Activated CD4-positive, alpha-beta T cell treated with anti-CD3 and anti-CD28 coated beads for 36 hours (primary cell): ENCODE results near the gene GRAP. TPM values are rescaled to one million over a fixed set of nuclear protein-coding genes. Genes with fewer than 3 reads are reported as not detected.

ENCODE experiments used
- ATAC-seq: fragments of 200-7000 bp; cut with Tn5 transposase; one replicate; pipeline ENCODE4 v1.10.0; 2021; ENCODE audit warnings: mild to moderate bottlenecking, moderate library complexity
- CTCF ChIA-PET: fragments of 350-600 bp; sonication (Branson Sonifier 250); formaldehyde crosslinking; loops from one replicate; lab custom pipeline; 2021; ENCODE audit warnings: antibody characterized with exemption; lab: Charles Lee
- POLR2A ChIA-PET: fragments of 350-600 bp; sonication (Branson Sonifier 250); formaldehyde crosslinking; loops from one replicate; lab custom pipeline; 2021; ENCODE audit warnings: antibody characterized with exemption, inconsistent platforms; lab: Charles Lee
- DNase-seq: peaks from one replicate; pipeline ENCODE4 v3.0.0-alpha.2; 2020
- H3K27ac Mint-ChIP-seq: one replicate; pipeline ENCODE4 v1.8.0; 2021; ENCODE audit warnings: mixed read lengths
- H3K27me3 Mint-ChIP-seq: one replicate; pipeline ENCODE4 v1.8.0; 2021; ENCODE audit warnings: mixed read lengths
- H3K36me3 Mint-ChIP-seq: one replicate; pipeline ENCODE4 v1.8.0; 2021; ENCODE audit warnings: low read depth, mixed read lengths
- H3K4me1 Mint-ChIP-seq: one replicate; pipeline ENCODE4 v1.8.0; 2021; ENCODE audit warnings: mixed read lengths
- H3K4me3 Mint-ChIP-seq: one replicate; pipeline ENCODE4 v1.8.0; 2021; ENCODE audit warnings: mild to moderate bottlenecking, moderate library complexity, mixed read lengths
- H3K9me3 Mint-ChIP-seq: one replicate; pipeline ENCODE4 v1.8.0; 2021; ENCODE audit warnings: low read depth, mixed read lengths
- intact Hi-C, 2 experiments: fragments of 100-400 bp; cut with DNase I in 1 of 2; cut with micrococcal nuclease in 1 of 2; formaldehyde crosslinking; loops; one replicate each; pipeline versions ENCODE4 v1.14.2 to v1.15.1; 2022 to 2024; cut with DNase I, micrococcal nuclease
- total RNA-seq, 2 experiments: library from RNA; stranded (reverse); gene quantifications; one replicate each; pipeline ENCODE4 v1.2.3, GENCODE V29; 2021

The GRAP gene
- total RNA-seq, 2 experiments from 2014 or later, result 10.7 to 11.2 TPM

DNA sequence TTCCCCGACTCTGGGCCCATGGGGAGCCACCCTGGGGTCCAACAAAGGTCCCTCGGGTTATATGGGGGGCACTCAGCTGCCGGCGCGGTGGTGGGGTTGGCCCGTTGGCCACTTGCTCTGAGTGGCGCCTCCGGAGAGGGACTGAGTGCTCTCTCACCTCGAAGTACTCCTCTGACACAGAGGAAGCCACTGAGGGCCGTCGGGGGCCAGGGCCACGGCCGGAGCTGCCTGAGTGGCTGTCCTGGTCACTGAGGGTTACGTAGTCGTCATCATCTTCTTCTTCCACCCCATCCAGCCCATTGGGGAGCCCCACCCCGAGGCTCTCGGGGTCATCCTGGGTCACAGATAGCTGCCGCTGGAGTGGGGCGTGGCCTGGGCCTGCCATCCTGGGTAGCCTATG lies 69.1 kb downstream of the GRAP start:
- ATAC-seq (no peak), DNase-seq (no peak)
- Mint-ChIP-seq H3K4me3 (no peak overlapping the region), H3K36me3 (peaks cover 8% of the 10 kb centered on the region), H3K4me1 (peaks cover 11% of the 10 kb centered on the region), H3K27me3 (no peaks in the 10 kb centered on the region), H3K9me3 (no peaks in the 10 kb centered on the region), H3K27ac (no peak overlapping the region)
- ChIA-PET CTCF (interaction anchor here (1.0 kb wide), 1 partner anchor 16 kb away, joined by 3 read pairs; no protein-coding TSS in a partner anchor), POLR2A (no interaction called here)
- intact Hi-C loops, result no loop called here

DNA sequence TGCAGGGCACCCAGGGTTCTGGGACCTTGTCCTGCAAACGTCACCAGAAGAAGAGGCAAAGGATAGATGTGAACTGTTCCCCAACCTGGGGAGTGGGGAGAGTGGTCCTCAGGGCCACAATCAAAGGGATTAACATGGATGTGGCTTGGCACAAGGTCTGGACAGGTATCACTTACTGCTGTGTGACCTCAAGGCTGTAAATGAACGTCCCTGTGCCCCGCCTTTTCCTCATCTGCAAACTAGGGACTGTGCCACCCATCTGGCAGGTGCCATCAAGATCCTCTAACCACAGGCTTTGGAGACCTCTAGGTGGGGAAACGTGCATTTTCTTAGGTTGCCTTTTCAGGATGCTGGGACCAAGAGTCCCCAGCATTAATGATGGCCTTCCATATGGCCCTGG lies 69.7 kb downstream of the GRAP start:
- peaks cover 8% of the 10 kb centered on the region for H3K36me3 Mint-ChIP-seq
- CTCF ChIA-PET, result no interaction called here
- POLR2A ChIA-PET, result no interaction called here

DNA sequence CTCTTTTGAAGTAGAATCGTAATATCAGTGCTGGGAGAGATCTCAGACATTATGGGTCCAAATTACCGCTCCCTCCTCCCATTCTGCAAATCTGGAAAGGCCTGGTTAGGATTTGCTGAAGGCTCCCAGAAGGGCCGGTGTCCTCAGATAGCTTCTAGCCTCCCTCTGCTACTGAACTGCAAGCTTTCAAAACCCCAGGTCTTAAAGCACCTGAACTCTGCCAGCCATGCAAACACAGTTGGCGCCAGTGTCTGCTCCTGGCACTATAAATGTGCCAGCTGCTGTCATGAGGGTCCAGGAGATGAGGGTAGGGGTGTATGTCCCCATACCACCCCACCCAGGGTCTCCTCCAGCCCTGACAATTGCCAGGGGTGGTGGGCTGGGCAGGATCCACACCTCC lies 70.6 kb downstream of the GRAP start:
- H3K4me1 Mint-ChIP-seq, result peaks cover 11% of the 10 kb centered on the region
- ATAC-seq (no peak), DNase-seq (no peak)
- ChIA-PET CTCF (interaction anchor here (0.5 to 2.6 kb wide), 2 partner anchors 15 to 33 kb away, joined by 3 to 11 read pairs; no protein-coding TSS in a partner anchor), POLR2A (no interaction called here)
- H3K36me3 Mint-ChIP-seq, result peaks cover 8% of the 10 kb centered on the region
- no peak overlapping the region for H3K4me3 Mint-ChIP-seq
- H3K27me3 Mint-ChIP-seq, result no peaks in the 10 kb centered on the region
- H3K27ac Mint-ChIP-seq, result no peak overlapping the region
- intact Hi-C loops, result no loop called here
- no peaks in the 10 kb centered on the region for H3K9me3 Mint-ChIP-seq

More for the DNA sequence above, 69.7 kb downstream of the GRAP start:
- intact Hi-C loops, result no loop called here
- no peak for ATAC-seq
- peaks cover 11% of the 10 kb centered on the region for H3K4me1 Mint-ChIP-seq
- no peaks in the 10 kb centered on the region for H3K27me3 Mint-ChIP-seq
- H3K9me3 Mint-ChIP-seq, result no peaks in the 10 kb centered on the region
- DNase-seq, result no peak
- H3K27ac Mint-ChIP-seq, result no peak overlapping the region
- H3K4me3 Mint-ChIP-seq, result no peak overlapping the region

DNA sequence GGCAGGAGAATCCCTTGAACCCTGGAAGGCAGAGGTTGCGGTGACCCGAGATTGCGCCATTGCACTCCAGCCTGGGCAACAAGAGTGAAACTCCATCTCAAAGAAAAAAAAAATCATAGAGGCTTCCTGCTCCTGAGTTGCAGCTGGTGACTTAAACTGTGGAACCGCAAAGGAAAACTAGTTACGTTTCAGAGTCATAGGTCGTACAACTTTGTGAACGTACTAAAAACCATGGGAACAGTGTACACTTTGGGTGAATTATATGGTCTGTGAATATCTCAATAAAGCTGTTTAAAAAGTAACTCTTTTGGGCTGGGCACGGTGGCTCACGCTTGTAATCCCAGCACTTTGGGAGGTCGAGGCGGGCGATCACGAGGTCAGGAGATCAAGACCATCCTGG lies 71.2 kb downstream of the GRAP start:
- Mint-ChIP-seq H3K27me3 (no peaks in the 10 kb centered on the region), H3K9me3 (no peaks in the 10 kb centered on the region), H3K27ac (no peak overlapping the region), H3K4me1 (peaks cover 11% of the 10 kb centered on the region), H3K4me3 (no peak overlapping the region), H3K36me3 (peaks cover 8% of the 10 kb centered on the region)
- POLR2A ChIA-PET, result no interaction called here
- intact Hi-C loops, result loop anchor here in 1 of 2 experiments (2.0 kb wide), 1 partner anchor 29 kb away; the partner anchor contains the start of gene FAM83G
- ATAC-seq, result no peak
- no peak for DNase-seq
- CTCF ChIA-PET, result interaction anchor here (0.5 to 2.6 kb wide), 2 partner anchors 15 to 32 kb away, joined by 3 to 11 read pairs; no protein-coding TSS in a partner anchor

DNA sequence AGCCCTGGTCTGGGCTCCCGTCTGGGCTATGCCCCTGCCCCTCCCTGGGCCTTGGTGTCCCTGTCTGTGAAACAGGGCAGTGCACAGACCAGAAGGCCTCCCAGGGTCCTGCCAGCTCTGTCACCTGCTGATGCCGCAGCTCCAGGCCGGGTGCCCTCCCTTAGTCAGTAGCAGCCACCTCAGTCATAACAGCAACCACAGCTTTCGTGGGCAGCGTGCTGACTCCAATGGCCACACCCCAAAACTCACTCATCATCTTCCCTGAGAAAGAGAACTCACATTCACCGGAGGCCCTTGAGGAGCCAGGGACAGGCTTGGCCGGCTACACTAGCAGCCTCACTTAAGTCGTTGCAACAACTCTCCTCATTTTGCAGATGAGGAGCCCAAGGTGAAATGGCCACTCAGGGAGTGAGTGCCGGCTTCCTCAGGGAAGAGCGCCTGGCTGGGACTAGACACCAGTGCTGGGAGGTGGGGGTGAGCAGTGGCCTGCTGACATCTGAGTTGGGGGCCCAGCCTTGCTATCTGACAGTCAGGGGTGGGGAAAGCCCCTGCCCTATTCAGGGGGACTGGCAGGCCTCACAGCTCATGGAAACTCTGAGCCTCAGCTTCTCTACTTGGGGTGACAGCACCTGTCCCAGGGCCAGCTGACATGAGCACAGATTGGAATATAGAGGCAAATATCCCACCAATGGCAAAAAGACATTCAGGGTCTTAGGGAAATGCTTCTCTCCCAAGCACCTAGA lies 72.2 kb downstream of the GRAP start:
- Mint-ChIP-seq H3K27ac (no peak overlapping the region), H3K4me1 (peaks cover 16% of the 10 kb centered on the region), H3K27me3 (no peaks in the 10 kb centered on the region), H3K36me3 (peaks cover 15% of the 10 kb centered on the region), H3K4me3 (no peak overlapping the region), H3K9me3 (no peaks in the 10 kb centered on the region)
- intact Hi-C loops, result loop anchor here in 1 of 2 experiments (2.0 kb wide), 1 partner anchor 30 kb away; the partner anchor contains the start of gene FAM83G
- ChIA-PET CTCF (interaction anchor here (2.6 kb wide), 1 partner anchor 14 kb away, joined by 11 read pairs; no protein-coding TSS in a partner anchor), POLR2A (no interaction called here)
- ATAC-seq, result peak; percentile 84
- peak; percentile 67 for DNase-seq

DNA sequence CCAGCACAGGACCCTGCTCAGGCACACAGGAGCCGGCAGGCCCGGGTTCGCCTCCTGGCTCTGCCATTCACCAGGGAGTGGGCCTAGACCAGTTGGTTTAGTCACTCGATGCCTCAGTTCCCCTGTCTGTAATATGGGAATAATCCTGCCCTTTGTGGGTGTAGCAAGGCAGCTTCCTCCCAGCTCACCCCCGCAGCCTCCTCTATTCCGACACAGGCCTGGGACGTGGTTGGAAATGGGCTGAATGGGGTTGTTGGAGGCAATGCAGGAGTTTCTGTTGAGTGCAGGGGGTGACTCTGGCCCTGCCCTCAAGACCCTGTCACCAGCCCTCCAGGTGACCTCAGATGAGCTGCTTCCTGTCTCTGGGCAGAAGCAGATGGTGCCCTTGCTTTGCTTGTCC lies 75.0 kb downstream of the GRAP start:
- DNase-seq, result no peak
- POLR2A ChIA-PET, result no interaction called here
- Mint-ChIP-seq H3K27ac (no peak overlapping the region), H3K9me3 (no peaks in the 10 kb centered on the region), H3K4me1 (peaks cover 17% of the 10 kb centered on the region), H3K4me3 (no peak overlapping the region), H3K36me3 (peaks cover 15% of the 10 kb centered on the region), H3K27me3 (no peaks in the 10 kb centered on the region)
- intact Hi-C loops, result no loop called here
- no peak for ATAC-seq
- CTCF ChIA-PET, result interaction anchor here (0.9 to 1.6 kb wide), 2 partner anchors 11 to 36 kb away, joined by 3 read pairs; no protein-coding TSS in a partner anchor

Other genes with a start within 250 kb of the GRAP start
- gene PRPSAP2, start 188.8 kb downstream of the GRAP start, total RNA-seq, result 10 to 100 TPM; 44.6 to 56.6 TPM
- gene SLC5A10, start 94.8 kb downstream of the GRAP start, total RNA-seq, result not detected
- gene FAM83G, start 42.2 kb downstream of the GRAP start, total RNA-seq, result 10 to 100 TPM; 11.1 to 14.3 TPM
- 1 to 10 TPM; 2.9 to 4.0 TPM for gene GRAPL, start 80.6 kb upstream of the GRAP start, total RNA-seq
- 1 to 10 TPM; 6.8 to 8.2 TPM for gene EPN2, start 190.4 kb upstream of the GRAP start, total RNA-seq